Ramos (cell line): ENCODE measurements around the gene ZNF580.

Source experiments
- in situ Hi-C: fragments of 300-500 bp; cut with MboI; formaldehyde crosslinking; loops from one replicate; pipeline ENCODE4 v1.14.3; 2022; ENCODE audit warnings: low sequenced_read_pairs; ENCODE audit not compliant: unreplicated experiment

The ZNF580 gene

DNA sequence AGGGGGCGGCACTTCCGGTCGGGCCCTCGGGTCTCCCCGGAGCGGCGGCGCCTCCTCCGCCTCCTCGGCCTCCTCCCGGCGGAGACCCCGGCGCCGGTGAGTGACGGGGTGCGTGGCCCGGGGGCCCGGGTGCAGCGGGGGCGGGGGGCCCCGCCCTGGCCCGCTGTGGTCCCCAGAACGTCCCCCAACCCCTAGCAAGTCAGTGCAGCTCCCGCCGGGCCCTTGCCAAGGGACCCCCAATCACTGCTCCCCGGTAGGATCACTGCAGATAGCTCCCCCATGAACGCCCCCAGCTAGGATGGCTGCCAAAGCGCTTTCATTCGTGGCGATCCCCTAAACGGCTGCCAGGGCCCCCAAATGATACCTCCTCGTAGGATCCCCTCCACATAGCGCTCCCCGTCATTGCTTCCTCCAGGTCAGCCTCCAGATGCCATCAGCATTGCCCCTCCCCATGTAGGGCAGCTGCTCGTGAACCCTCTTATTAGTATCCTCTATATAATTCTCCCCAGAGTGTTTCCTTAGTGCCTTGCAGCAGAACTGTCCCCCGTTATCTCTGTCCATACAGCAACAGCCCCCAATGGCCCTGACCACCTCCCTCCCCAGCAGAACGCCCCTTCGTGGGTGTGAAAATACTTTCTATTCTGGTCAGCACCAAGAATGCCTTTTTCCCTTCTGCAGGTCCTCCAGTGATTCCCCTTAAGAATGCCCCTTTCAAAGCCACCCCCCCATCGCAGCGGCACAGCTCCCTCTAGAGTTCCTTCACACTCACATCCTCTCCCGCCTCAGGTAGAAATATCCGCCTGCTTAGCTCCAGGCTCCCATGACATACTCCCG is 34.9 kb upstream of the ZNF580 start, which contains the start of gene ZNF865:
TSS of gene ZNF865 (plus strand) at position 11 of the 834 bp plus-strand sequence. CDS start 7,972 bp downstream, outside the sequence.
- in situ Hi-C loops = no loop called here

DNA sequence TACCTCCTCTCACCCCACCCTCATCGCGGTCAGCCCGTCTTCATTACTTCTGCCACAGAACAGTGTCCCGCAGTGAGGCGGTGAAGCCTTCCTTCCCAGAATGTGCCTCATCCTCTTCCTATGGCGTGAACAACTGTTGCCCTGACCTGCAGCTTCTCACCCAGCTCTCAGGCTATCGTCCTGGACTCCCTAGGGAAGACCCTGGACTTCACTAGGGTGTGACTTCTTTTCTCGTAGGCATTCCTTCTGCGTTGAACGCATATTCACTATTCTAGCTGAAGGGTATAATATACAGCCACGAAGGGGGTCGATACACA is 34.4 kb upstream of the ZNF580 start:
- in situ Hi-C loops = no loop called here

DNA sequence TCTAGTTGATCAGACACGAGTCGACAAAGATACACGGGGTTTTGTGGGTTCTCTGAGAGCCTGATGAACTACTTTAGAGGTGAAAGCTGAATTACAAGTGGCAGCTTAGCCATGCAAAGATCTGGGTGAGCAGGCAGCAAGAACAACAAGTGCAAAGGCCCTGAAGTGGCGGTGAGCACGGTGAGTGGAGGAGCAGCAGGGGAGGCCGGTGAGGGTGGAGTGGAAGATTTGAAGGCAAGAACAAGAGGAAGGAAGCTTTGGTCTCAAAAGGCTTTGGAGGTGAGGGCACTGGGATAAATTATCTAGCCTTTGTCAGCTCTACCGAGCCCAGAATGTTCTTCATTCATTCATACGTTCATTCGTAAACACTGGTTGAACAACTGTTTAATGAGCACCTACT is 34.0 kb upstream of the ZNF580 start:
- in situ Hi-C loops = no loop called here

DNA sequence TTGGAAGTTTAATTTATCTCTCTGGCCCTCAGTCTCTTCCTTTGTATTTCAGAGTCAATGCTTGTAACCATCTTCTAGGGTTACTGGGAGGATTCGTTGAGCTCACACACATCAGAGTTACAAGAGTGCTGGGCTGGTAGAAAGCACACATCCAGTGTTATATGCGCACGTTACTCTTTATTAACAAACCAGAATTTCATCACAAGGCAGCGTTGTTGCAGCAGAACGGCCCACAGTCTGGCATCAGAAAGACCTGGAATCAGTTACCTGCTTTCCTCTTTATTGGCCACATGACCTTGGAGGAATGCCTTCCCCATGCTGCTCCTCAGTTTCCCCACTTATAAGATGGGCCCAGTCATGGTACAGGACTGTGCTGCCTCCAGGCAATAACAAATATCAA is 31.5 kb upstream of the ZNF580 start:
- in situ Hi-C loops = no loop called here

DNA sequence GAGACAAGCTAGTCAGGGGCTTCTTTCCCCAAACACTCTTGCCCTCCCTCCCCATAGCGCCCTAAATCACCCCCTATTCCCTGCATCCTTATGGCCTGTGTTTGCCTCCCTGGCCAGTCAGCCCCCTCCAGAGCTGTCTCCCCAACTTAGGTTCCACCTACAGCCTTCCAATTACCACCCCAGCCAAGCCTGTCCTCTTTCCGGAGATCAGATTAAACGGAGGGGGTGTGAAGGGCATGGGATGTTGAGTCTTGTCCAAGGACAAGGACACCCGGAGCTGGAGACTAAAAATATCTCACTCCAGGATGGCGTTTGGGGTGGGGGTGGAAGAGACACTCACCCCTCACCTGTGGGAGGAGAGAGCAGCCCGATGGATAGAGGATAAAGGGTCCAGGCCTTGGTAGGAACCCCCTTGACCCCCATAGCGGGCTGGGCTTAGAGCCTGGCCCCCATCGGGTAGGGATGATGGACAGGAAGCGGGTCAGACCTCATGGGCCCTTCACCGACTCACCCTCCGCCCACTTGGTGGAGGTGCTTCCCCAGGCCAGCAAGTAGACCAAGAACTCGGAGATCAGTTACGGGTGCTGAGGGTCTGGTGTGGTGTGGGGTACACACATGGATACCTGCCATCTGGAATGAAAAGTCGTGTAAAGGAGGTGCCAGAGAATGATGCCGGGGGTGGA is 29.4 kb upstream of the ZNF580 start:
- in situ Hi-C loops = no loop called here

DNA sequence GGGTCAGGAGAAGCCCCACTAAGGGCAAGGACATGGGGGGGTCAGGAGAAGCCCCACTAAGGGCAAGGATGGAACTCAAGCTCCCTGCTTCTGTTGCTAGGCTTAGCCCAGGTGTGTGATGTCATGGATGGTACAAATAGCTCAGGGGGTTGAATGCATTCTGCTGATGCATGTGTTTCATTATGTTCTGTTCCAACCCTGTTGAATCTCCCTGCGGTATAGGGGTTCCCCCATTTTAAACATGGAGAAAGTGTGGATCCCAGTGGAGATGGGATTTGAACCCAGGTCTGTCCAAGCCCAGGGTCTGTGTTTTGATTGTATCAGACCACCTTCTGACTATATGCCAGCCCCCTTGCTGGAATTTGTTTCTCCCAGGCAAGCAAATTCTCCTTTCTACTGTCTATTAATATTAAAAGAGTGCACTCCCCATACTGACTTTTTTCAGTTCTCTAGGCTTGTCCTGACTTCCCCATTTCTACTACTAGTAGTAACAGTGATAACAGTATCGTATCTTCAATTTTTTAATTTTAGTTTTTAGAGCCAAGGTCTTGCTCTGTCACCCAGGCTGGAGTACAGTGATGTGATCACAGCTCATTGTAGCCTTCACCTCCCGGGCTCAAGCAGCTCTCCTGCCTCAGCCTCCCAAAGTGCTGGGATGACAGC is 28.7 kb upstream of the ZNF580 start:
- in situ Hi-C loops = no loop called here

DNA sequence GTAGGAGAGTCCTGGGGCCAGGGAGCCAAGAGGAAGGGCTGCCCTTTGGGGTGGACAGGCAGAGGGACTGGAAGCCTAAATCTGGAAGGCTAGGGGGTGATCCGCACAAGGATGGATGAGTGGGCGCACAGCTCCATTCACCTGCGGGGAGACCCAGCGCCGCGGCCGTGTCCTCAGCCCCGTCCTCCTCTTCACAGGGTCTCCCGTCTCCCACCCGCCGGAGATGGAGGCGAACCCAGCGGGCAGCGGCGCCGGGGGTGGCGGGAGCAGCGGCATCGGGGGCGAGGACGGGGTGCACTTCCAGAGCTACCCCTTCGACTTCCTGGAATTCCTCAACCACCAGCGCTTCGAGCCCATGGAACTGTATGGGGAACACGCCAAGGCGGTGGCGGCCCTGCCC is 27.4 kb upstream of the ZNF580 start:
- in situ Hi-C loops = no loop called here

DNA sequence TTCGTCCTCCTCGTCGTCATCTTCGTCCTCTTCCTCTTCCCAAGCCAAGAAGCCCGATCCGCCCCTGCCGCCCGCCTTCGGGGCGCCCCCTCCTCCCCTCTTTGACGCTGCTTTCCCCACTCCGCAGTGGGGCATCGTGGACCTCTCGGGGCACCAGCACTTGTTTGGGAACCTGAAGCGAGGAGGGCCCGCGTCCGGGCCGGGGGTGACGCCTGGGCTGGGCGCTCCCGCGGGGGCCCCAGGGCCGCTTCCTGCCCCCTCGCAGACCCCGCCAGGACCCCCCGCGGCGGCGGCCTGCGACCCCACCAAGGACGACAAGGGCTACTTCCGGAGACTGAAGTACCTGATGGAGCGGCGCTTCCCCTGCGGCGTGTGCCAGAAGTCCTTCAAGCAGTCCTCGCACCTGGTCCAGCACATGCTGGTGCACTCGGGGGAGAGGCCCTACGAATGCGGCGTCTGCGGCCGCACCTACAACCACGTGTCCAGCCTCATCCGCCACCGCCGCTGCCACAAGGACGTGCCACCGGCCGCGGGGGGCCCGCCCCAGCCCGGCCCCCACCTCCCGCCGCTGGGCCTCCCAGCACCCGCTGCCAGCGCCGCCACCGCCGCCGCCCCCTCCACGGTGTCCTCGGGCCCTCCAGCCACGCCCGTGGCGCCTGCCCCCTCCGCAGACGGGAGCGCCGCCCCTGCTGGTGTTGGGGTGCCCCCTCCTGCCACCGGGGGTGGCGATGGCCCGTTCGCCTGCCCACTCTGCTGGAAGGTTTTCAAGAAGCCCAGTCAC is 26.7 kb upstream of the ZNF580 start:
- in situ Hi-C loops = no loop called here

DNA sequence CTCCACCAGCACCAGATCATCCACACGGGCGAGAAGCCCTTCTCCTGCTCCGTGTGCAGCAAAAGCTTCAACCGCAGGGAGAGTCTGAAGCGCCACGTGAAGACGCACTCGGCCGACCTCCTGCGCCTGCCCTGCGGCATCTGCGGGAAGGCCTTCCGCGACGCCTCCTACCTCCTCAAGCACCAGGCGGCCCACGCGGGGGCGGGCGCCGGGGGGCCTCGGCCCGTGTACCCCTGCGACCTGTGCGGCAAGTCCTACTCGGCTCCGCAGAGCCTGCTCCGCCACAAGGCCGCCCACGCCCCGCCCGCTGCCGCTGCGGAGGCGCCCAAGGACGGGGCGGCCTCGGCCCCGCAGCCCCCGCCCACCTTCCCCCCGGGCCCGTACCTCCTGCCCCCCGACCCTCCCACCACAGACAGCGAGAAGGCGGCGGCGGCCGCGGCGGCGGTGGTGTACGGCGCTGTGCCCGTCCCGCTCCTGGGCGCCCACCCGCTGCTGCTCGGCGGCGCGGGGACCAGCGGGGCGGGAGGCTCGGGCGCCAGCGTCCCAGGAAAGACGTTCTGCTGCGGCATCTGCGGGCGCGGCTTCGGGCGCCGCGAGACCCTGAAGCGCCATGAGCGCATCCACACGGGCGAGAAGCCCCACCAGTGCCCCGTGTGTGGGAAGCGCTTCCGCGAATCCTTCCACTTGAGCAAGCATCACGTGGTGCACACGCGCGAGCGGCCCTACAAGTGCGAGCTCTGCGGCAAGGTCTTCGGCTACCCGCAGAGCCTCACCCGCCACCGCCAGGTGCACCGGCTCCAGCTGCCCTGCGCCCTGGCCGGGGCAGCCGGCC is 25.9 kb upstream of the ZNF580 start:
- in situ Hi-C loops = no loop called here

DNA sequence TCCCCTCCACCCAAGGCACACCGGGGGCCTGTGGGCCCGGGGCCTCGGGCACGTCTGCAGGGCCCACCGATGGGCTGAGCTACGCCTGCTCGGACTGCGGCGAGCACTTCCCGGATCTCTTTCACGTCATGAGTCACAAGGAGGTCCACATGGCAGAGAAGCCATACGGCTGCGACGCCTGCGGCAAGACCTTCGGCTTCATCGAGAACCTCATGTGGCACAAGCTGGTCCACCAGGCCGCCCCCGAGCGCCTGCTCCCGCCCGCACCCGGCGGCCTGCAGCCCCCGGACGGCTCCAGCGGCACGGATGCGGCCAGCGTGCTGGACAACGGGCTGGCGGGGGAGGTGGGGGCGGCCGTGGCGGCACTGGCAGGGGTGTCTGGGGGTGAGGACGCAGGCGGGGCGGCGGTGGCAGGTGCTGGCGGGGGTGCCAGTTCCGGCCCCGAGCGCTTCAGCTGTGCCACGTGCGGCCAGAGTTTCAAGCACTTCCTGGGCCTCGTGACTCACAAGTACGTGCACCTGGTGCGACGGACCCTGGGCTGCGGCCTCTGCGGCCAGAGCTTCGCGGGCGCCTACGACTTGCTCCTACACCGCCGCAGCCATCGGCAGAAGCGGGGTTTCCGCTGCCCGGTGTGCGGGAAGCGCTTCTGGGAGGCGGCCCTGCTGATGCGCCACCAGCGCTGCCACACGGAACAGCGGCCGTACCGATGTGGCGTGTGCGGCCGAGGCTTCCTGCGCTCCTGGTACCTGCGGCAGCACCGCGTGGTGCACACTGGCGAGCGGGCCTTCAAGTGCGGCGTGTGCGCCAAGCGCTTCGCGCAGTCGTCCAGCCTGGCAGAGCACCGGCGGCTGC is 25.0 kb upstream of the ZNF580 start:
- in situ Hi-C loops = no loop called here

DNA sequence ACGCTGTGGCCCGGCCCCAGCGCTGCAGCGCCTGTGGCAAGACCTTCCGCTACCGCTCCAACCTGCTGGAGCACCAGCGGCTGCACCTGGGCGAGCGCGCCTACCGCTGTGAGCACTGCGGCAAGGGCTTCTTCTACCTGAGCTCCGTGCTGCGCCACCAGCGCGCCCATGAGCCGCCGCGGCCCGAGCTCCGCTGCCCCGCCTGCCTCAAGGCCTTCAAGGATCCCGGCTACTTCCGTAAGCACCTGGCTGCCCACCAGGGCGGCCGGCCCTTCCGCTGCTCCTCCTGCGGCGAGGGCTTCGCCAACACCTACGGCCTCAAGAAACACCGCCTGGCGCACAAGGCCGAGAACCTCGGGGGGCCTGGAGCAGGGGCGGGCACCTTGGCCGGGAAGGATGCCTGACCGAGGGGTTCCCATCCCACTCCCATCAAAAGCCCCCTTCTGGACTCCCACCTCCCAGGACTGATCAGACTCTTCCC is 24.4 kb upstream of the ZNF580 start:
- in situ Hi-C loops = no loop called here

DNA sequence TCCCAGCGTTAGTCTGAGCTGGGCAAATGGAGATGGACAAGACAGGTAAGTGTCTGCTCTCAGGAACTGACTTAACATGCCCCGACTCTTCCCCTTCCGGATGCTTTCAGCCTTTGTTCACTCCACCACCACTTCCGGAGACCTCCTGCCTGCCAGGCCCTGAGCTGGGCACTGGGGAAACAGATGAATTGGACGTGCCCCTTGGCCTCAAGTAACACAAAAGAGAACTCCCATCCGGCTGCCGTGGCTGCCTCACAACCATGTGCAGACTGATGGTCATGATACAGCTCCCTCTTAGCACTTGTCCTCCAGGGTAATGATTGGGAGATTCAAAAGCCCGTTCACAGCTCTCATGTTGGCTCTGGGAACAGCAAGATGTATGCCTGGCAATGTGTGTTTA is 23.4 kb upstream of the ZNF580 start:
- in situ Hi-C loops = no loop called here

DNA sequence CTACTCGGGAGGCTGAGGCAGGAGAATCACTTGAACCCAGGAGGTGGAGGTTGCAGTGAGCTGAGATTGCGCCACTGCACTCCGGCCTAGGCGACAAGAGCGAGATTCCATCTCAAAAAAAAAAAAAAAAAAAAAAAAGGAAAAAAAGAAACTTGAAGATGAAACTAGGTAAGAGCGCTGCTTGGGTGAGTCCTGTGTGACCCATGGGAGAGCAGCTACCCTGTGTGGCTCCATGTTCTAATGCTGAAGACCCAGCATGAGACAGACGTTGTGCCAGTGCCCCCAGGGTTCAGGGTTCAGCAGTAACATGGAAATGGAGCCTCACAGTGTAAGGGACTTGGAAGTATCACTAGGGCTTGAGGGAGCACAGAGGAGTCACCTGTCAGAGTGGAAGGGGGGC is 22.4 kb upstream of the ZNF580 start:
- in situ Hi-C loops = no loop called here

DNA sequence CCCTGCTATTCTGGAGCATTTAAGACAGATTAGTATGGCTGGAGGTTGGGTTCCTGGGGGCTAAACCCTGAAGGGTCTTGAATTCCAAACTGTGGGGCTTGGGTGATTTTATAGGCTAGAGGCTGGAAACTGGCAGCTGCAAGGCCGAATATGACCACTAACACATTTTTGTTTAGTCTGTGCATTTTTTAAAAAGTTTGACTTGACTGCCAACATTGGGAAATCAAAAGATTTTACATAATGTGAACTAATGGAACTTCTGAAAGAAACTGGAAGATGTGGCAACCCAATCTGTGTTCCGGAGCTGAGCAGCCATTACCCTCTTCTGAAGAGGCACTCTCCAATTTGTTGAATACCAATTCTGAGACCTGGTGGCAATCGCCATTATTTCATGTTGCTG is 21.5 kb upstream of the ZNF580 start:
- in situ Hi-C loops = no loop called here

DNA sequence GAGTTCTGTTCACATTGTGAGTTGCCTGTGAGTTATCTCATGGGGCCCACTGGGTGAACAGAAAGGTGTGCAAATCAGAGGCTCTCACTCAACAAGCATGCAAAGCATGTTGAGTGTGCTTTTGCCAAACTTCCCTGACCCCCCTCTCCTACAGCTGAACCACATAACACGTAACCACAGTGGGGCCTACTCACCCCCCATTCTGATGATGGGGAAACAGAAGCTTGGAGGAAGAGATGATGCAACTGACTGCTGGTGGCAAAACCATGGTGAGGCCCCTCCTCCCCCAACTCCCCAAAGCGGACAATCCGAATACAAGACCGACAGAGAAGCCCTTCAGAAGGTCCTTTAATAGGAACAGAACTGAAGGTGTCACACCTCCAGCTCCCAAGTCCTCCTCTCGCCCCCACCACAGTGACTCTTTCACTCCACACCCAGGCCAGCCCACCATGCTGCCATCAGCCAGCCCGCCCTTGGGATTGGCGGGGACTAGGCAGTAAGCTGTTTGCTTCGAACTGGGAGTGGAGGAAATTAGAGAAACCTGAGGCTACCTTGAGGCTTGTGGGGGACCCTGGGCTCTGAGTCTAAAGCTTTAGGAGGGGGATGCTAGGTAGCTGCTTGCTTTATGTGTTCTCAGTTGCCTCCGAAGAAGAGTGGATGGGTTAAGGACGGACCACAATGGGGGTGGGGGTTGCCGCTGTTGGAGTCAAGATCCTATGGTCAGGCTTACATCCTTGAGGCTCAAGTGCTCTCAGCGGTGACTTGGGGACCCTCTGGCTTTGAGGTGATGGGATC is 20.2 kb upstream of the ZNF580 start:
- in situ Hi-C loops = no loop called here

DNA sequence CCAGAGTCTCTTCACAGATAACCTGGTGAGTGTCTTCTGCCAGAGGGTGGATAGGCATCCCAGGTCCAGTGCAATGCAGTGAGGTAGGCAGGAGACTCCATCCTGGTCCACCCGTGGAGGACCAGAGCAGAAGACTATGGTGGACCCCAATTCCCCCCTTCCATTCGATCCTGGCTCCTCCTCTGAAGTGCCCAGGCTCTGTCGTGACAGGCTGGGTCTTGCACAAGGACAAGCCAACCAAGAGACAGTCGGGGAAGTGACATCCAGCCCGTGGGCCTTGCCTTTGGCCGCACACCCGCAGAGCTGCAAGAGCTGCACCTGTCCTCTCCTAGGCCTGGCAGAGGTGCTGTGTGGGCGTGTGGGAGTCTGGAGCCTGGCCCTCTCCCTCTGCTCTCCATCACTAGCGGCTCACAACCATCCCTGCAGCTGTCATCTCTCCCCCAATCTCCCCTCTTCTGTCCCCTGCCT is 19.6 kb upstream of the ZNF580 start:
- in situ Hi-C loops = no loop called here

DNA sequence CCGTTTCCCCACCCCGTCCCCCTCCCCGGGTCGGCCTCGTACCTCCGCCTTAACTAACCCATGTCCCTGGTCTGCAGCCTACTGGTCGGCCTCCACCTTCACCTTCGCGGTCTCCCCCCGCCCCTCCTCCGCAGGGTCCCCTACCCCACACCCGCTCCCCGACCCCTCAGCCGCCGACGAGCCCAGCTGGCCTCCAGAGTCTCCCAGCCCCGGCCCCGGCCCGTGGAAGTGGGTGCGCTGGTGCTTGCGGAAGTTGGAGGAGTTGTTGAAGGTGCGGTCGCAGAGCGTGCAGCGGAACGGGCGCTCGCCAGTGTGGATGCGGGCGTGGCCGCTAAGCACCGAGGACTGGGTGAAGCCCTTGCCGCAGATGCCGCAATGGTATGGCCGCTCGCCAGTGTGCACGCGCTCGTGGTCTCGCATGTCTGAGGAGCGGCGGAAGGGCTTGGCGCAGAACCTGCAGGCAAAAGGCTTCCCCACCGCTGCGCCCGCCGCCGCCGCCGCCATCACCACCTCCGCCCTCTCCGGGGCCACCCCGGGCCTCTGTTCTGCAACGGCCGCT is 19.1 kb upstream of the ZNF580 start:
- in situ Hi-C loops = no loop called here
